ENCODE data around the gene MED14. TPM values are rescaled to one million over a fixed set of nuclear protein-coding genes. Genes with fewer than 3 reads are reported as not detected.

Gene MED14
- total RNA-seq, 1 donor from 2014 or later, result 79.9 TPM

GRCh38 chrX:40727093-40727492 is 8.2 kb downstream of the MED14 start:
- H3K4me2 ChIP-seq (ENCODE audit: low read length), result no peak overlapping the region
- peaks cover 6% of the 10 kb centered on the region for H3K4me1 Mint-ChIP-seq (ENCODE audit: low read depth, unreplicated experiment)
- H4K20me1 ChIP-seq (ENCODE audit: insufficient read depth, low read length), result peaks cover 26% of the 10 kb centered on the region
- FAIRE-seq, result no peak
- DNase-seq (ENCODE audit: low read depth), result no peak
- TF ChIP-seq CTCF (IDR thresholded peaks at IDR 0.05; ENCODE audit: insufficient read depth, low read depth, low read length), result no peak
- no peak for TF ChIP-seq EZH2 (IDR thresholded peaks at IDR 0.05; ENCODE audit: insufficient read depth, low read length)
- H3K9ac ChIP-seq (ENCODE audit: low read length), result no peak overlapping the region
- H3K4me1 ChIP-seq (ENCODE audit: insufficient read depth, low read length), result no peaks in the 10 kb centered on the region
- no peaks in the 10 kb centered on the region for H3K27me3 ChIP-seq (ENCODE audit: insufficient read depth, low read length)
- H2AFZ ChIP-seq (ENCODE audit: low read depth, low read length), result no peak overlapping the region
- H3K4me3 ChIP-seq (ENCODE audit: insufficient read depth, low read depth, low read length), result no peak overlapping the region
- H3K9me3 ChIP-seq (ENCODE audit: insufficient read depth, low read depth, low read length), result no peaks in the 10 kb centered on the region
- H3K4me3 Mint-ChIP-seq (ENCODE audit: unreplicated experiment), result no peak overlapping the region
- peaks cover 3% of the 10 kb centered on the region for H3K36me3 Mint-ChIP-seq (ENCODE audit: low read depth, unreplicated experiment)
- H3K27me3 Mint-ChIP-seq (ENCODE audit: low read depth, unreplicated experiment), result no peaks in the 10 kb centered on the region
- H3K36me3 ChIP-seq (ENCODE audit: insufficient read depth, low read length), result peaks cover 4% of the 10 kb centered on the region
- no peaks in the 10 kb centered on the region for H3K9me3 Mint-ChIP-seq (ENCODE audit: unreplicated experiment)
- H3K27ac ChIP-seq (ENCODE audit: low read depth, low read length), result no peak overlapping the region
- H3K27ac Mint-ChIP-seq (ENCODE audit: unreplicated experiment), result no peak overlapping the region
- H3K79me2 ChIP-seq (ENCODE audit: insufficient read depth, low read length), result peaks cover 78% of the 10 kb centered on the region

GRCh38 chrX:40722930-40723329 is 12.4 kb downstream of the MED14 start:
- Mint-ChIP-seq H3K27me3 (ENCODE audit: low read depth, unreplicated experiment) (no peaks in the 10 kb centered on the region), H3K9me3 (ENCODE audit: unreplicated experiment) (no peaks in the 10 kb centered on the region), H3K36me3 (ENCODE audit: low read depth, unreplicated experiment) (peaks cover 4% of the 10 kb centered on the region), H3K4me1 (ENCODE audit: low read depth, unreplicated experiment) (peaks cover 11% of the 10 kb centered on the region), H3K4me3 (ENCODE audit: unreplicated experiment) (no peak overlapping the region), H3K27ac (ENCODE audit: unreplicated experiment) (no peak overlapping the region)
- no peaks in the 10 kb centered on the region for H3K9me3 ChIP-seq (ENCODE audit: insufficient read depth, low read depth, low read length)
- H3K4me1 ChIP-seq (ENCODE audit: insufficient read depth, low read length), result peaks cover 11% of the 10 kb centered on the region
- H3K4me3 ChIP-seq (ENCODE audit: insufficient read depth, low read depth, low read length), result no peak overlapping the region
- no peak for DNase-seq (ENCODE audit: low read depth)
- H3K9ac ChIP-seq (ENCODE audit: low read length), result no peak overlapping the region
- H3K79me2 ChIP-seq (ENCODE audit: insufficient read depth, low read length), result peaks cover 70% of the 10 kb centered on the region
- TF ChIP-seq EZH2 (IDR thresholded peaks at IDR 0.05; ENCODE audit: insufficient read depth, low read length) (no peak), CTCF (IDR thresholded peaks at IDR 0.05; ENCODE audit: insufficient read depth, low read depth, low read length) (no peak)
- FAIRE-seq, result no peak
- no peak overlapping the region for H2AFZ ChIP-seq (ENCODE audit: low read depth, low read length)
- H3K27ac ChIP-seq (ENCODE audit: low read depth, low read length), result no peak overlapping the region
- H4K20me1 ChIP-seq (ENCODE audit: insufficient read depth, low read length), result peaks cover 20% of the 10 kb centered on the region
- H3K27me3 ChIP-seq (ENCODE audit: insufficient read depth, low read length), result no peaks in the 10 kb centered on the region
- no peak overlapping the region for H3K4me2 ChIP-seq (ENCODE audit: low read length)
- peaks cover 8% of the 10 kb centered on the region for H3K36me3 ChIP-seq (ENCODE audit: insufficient read depth, low read length)

- FAIRE-seq, result no peak
- no peaks in the 10 kb centered on the region for H3K27me3 ChIP-seq (ENCODE audit: insufficient read depth, low read length)
- H3K9me3 Mint-ChIP-seq (ENCODE audit: unreplicated experiment), result no peaks in the 10 kb centered on the region
- H3K9me3 ChIP-seq (ENCODE audit: insufficient read depth, low read depth, low read length), result no peaks in the 10 kb centered on the region
- DNase-seq (ENCODE audit: low read depth), result no peak
- H4K20me1 ChIP-seq (ENCODE audit: insufficient read depth, low read length), result peaks cover 19% of the 10 kb centered on the region
- H3K79me2 ChIP-seq (ENCODE audit: insufficient read depth, low read length), result peaks cover 71% of the 10 kb centered on the region
- H3K27ac Mint-ChIP-seq (ENCODE audit: unreplicated experiment), result peak overlapping the region; percentile 58
- TF ChIP-seq CTCF (IDR thresholded peaks at IDR 0.05; ENCODE audit: insufficient read depth, low read depth, low read length) (no peak), EZH2 (IDR thresholded peaks at IDR 0.05; ENCODE audit: insufficient read depth, low read length) (no peak)
- no peak overlapping the region for H3K27ac ChIP-seq (ENCODE audit: low read depth, low read length)
- no peak overlapping the region for H3K4me2 ChIP-seq (ENCODE audit: low read length)
- H3K4me3 ChIP-seq (ENCODE audit: insufficient read depth, low read depth, low read length), result no peak overlapping the region
- H3K36me3 Mint-ChIP-seq (ENCODE audit: low read depth, unreplicated experiment), result peaks cover 4% of the 10 kb centered on the region
- H3K9ac ChIP-seq (ENCODE audit: low read length), result no peak overlapping the region
- H3K4me1 Mint-ChIP-seq (ENCODE audit: low read depth, unreplicated experiment), result peaks cover 11% of the 10 kb centered on the region
- peaks cover 8% of the 10 kb centered on the region for H3K36me3 ChIP-seq (ENCODE audit: insufficient read depth, low read length)
- H3K27me3 Mint-ChIP-seq (ENCODE audit: low read depth, unreplicated experiment), result no peaks in the 10 kb centered on the region
- no peak overlapping the region for H3K4me3 Mint-ChIP-seq (ENCODE audit: unreplicated experiment)
- peaks cover 11% of the 10 kb centered on the region for H3K4me1 ChIP-seq (ENCODE audit: insufficient read depth, low read length)
- H2AFZ ChIP-seq (ENCODE audit: low read depth, low read length), result no peak overlapping the region
Observed at GRCh38 chrX:40721489-40722106, 13.7 kb downstream of the MED14 start.
